ENCODE measurements around the gene CACHD1. TPM values are rescaled to one million over a fixed set of nuclear protein-coding genes. Genes with fewer than 3 reads are reported as not detected.

CACHD1 gene
- total RNA-seq, 1 experiment from 2014 or later, result 3.9 TPM

GRCh38 chr1:64522740-64523139 lies 52.8 kb downstream of the CACHD1 start:
- peaks cover 38% of the 10 kb centered on the region for H3K4me1 Mint-ChIP-seq (ENCODE audit: insufficient read depth, unreplicated experiment)
- H3K4me3 Mint-ChIP-seq (ENCODE audit: unreplicated experiment), result no peak overlapping the region
- TF ChIP-seq, protein P1, sequence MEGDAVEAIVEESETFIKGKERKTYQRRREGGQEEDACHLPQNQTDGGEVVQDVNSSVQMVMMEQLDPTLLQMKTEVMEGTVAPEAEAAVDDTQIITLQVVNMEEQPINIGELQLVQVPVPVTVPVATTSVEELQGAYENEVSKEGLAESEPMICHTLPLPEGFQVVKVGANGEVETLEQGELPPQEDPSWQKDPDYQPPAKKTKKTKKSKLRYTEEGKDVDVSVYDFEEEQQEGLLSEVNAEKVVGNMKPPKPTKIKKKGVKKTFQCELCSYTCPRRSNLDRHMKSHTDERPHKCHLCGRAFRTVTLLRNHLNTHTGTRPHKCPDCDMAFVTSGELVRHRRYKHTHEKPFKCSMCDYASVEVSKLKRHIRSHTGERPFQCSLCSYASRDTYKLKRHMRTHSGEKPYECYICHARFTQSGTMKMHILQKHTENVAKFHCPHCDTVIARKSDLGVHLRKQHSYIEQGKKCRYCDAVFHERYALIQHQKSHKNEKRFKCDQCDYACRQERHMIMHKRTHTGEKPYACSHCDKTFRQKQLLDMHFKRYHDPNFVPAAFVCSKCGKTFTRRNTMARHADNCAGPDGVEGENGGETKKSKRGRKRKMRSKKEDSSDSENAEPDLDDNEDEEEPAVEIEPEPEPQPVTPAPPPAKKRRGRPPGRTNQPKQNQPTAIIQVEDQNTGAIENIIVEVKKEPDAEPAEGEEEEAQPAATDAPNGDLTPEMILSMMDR (IDR thresholded peaks at IDR 0.05; ENCODE audit: unreplicated experiment), result no peak
- POLR2A ChIA-PET, result no interaction called here
- DNase-seq (ENCODE audit: unreplicated experiment), result no peak
- H3K9me3 Mint-ChIP-seq (ENCODE audit: unreplicated experiment), result no peaks in the 10 kb centered on the region
- CTCF ChIA-PET, result no interaction called here
- H3K27me3 Mint-ChIP-seq (ENCODE audit: insufficient read depth, unreplicated experiment), result no peaks in the 10 kb centered on the region
- H3K36me3 Mint-ChIP-seq (ENCODE audit: insufficient read depth, unreplicated experiment), result no peaks in the 10 kb centered on the region
- no peak overlapping the region for H3K27ac Mint-ChIP-seq (ENCODE audit: low read depth, unreplicated experiment)
- no TSS peak for BruUV-seq (replicated peaks)
- intact Hi-C loops (cut with micrococcal nuclease), result no loop called here

GRCh38 chr1:64523413-64524337 lies 53.7 kb downstream of the CACHD1 start:
- H3K27me3 Mint-ChIP-seq (ENCODE audit: insufficient read depth, unreplicated experiment), result no peaks in the 10 kb centered on the region
- ChIA-PET POLR2A (interaction anchor here (0.7 to 3.4 kb wide), 5 partner anchors 7 to 219 kb away, joined by 3 to 15 read pairs (median 3); no protein-coding TSS in a partner anchor), CTCF (interaction anchor here (0.6 kb wide), 2 partner anchors 48 to 672 kb away, joined by 3 to 4 read pairs; no protein-coding TSS in a partner anchor)
- intact Hi-C loops (cut with micrococcal nuclease), result no loop called here
- no peak overlapping the region for H3K4me3 Mint-ChIP-seq (ENCODE audit: unreplicated experiment)
- H3K27ac Mint-ChIP-seq (ENCODE audit: low read depth, unreplicated experiment), result no peak overlapping the region
- DNase-seq (ENCODE audit: unreplicated experiment), result no peak
- H3K36me3 Mint-ChIP-seq (ENCODE audit: insufficient read depth, unreplicated experiment), result no peaks in the 10 kb centered on the region
- TF ChIP-seq, protein P1 (IDR thresholded peaks at IDR 0.05; ENCODE audit: unreplicated experiment), result no peak
- peaks cover 38% of the 10 kb centered on the region for H3K4me1 Mint-ChIP-seq (ENCODE audit: insufficient read depth, unreplicated experiment)
- BruUV-seq (replicated peaks), result no TSS peak
- H3K9me3 Mint-ChIP-seq (ENCODE audit: unreplicated experiment), result no peaks in the 10 kb centered on the region

DNA sequence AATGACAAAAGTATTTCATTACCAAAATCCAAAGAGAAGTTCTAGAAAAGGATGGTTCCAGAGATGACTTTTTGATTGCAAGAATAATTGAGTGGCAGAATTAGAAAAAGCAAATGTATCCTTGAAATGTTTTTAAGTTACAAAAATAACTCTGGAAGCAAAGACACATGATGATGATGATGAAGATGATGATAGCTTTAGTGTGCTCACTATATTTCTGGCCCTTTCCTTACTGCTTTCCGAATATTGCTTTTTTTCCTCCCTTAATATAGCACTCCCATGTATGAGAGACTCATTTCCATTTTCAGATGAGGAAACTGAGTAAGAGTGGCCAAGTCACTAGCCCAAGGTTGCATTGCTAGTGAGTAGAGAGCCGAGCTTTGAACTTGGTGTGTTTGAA lies 54.7 kb downstream of the CACHD1 start:
- no peaks in the 10 kb centered on the region for H3K27me3 Mint-ChIP-seq (ENCODE audit: insufficient read depth, unreplicated experiment)
- no peak overlapping the region for H3K27ac Mint-ChIP-seq (ENCODE audit: low read depth, unreplicated experiment)
- H3K9me3 Mint-ChIP-seq (ENCODE audit: unreplicated experiment), result no peaks in the 10 kb centered on the region
- CTCF ChIA-PET, result interaction anchor here (0.6 kb wide), 1 partner anchor 49 kb away, joined by 4 read pairs; no protein-coding TSS in a partner anchor
- no TSS peak for BruUV-seq (replicated peaks)
- TF ChIP-seq, protein P1 (IDR thresholded peaks at IDR 0.05; ENCODE audit: unreplicated experiment), result no peak
- no peak overlapping the region for H3K4me3 Mint-ChIP-seq (ENCODE audit: unreplicated experiment)
- H3K4me1 Mint-ChIP-seq (ENCODE audit: insufficient read depth, unreplicated experiment), result peaks cover 38% of the 10 kb centered on the region
- no peak for DNase-seq (ENCODE audit: unreplicated experiment)
- POLR2A ChIA-PET, result interaction anchor here (0.7 to 3.4 kb wide), 5 partner anchors 8 to 74 kb away, joined by 3 to 15 read pairs (median 3); no protein-coding TSS in a partner anchor
- intact Hi-C loops (cut with micrococcal nuclease), result no loop called here
- H3K36me3 Mint-ChIP-seq (ENCODE audit: insufficient read depth, unreplicated experiment), result no peaks in the 10 kb centered on the region

- Mint-ChIP-seq H3K4me1 (ENCODE audit: insufficient read depth, unreplicated experiment) (peaks cover 38% of the 10 kb centered on the region), H3K27ac (ENCODE audit: low read depth, unreplicated experiment) (peak overlapping the region; percentile 80), H3K27me3 (ENCODE audit: insufficient read depth, unreplicated experiment) (no peaks in the 10 kb centered on the region), H3K9me3 (ENCODE audit: unreplicated experiment) (no peaks in the 10 kb centered on the region), H3K36me3 (ENCODE audit: insufficient read depth, unreplicated experiment) (no peaks in the 10 kb centered on the region), H3K4me3 (ENCODE audit: unreplicated experiment) (peak overlapping the region; percentile 54)
- CTCF ChIA-PET, result interaction anchor here (0.7 kb wide), 1 partner anchor 633 kb away, joined by 3 read pairs; no protein-coding TSS in a partner anchor
- POLR2A ChIA-PET, result interaction anchor here (0.7 to 3.4 kb wide), 7 partner anchors 9 to 74 kb away, joined by 3 to 15 read pairs (median 3); no protein-coding TSS in a partner anchor
- TF ChIP-seq, protein P1 (IDR thresholded peaks at IDR 0.05; ENCODE audit: unreplicated experiment), result no peak
- intact Hi-C loops (cut with micrococcal nuclease), result no loop called here
- no TSS peak for BruUV-seq (replicated peaks)
- peak; percentile 24 for DNase-seq (ENCODE audit: unreplicated experiment)
Observed at GRCh38 chr1:64525116-64525686, 55.3 kb downstream of the CACHD1 start.
